ENCODE measurements around the gene LPCAT3.
A peak's percentile ranks its signal among the peaks of the same experiment; 100 is the strongest.

- TF ChIP-seq, protein P1, sequence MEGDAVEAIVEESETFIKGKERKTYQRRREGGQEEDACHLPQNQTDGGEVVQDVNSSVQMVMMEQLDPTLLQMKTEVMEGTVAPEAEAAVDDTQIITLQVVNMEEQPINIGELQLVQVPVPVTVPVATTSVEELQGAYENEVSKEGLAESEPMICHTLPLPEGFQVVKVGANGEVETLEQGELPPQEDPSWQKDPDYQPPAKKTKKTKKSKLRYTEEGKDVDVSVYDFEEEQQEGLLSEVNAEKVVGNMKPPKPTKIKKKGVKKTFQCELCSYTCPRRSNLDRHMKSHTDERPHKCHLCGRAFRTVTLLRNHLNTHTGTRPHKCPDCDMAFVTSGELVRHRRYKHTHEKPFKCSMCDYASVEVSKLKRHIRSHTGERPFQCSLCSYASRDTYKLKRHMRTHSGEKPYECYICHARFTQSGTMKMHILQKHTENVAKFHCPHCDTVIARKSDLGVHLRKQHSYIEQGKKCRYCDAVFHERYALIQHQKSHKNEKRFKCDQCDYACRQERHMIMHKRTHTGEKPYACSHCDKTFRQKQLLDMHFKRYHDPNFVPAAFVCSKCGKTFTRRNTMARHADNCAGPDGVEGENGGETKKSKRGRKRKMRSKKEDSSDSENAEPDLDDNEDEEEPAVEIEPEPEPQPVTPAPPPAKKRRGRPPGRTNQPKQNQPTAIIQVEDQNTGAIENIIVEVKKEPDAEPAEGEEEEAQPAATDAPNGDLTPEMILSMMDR (conservative IDR thresholded peaks at IDR 0.05) = peak; percentile 95
- TF ChIP-seq ZFX (IDR thresholded peaks at IDR 0.05) = no peak
Observed at GRCh38 chr12:6944381-6945186, 73.7 kb downstream of the LPCAT3 start.
